SK-N-SH (cell line): ENCODE results near the gene MAP1B.

Source experiments
- CHD2 ChIP-seq: fragments of 150-350 bp; IDR thresholded peaks from 2 replicates; pipeline ENCODE4 v1.6.1; 2018; ENCODE audit warnings: low read length; ENCODE audit not compliant: partially characterized antibody
- CTCF ChIP-seq: fragments of 200-600 bp; sonication (generic); IDR thresholded peaks from 2 replicates; pipeline ENCODE4 v1.6.1; 2017; ENCODE audit warnings: antibody characterized with exemption, mild to moderate bottlenecking, moderate library complexity
- EZH2phosphoT487 ChIP-seq: fragments of 200-600 bp; sonication (generic); IDR thresholded peaks from 2 replicates; pipeline ENCODE4 v1.6.1; 2017; ENCODE audit warnings: low read depth, mixed run types, mild to moderate bottlenecking, antibody characterized with exemption, moderate library complexity, borderline replicate concordance
- MXI1 ChIP-seq: IDR thresholded peaks from 2 replicates; pipeline ENCODE4 v1.6.1; 2012; ENCODE audit warnings: mild to moderate bottlenecking, low read depth, low read length, improper control_type of control experiment
- RFX5 ChIP-seq: IDR thresholded peaks from 2 replicates; pipeline ENCODE4 v1.6.1; 2012; ENCODE audit warnings: mild to moderate bottlenecking, improper control_type of control experiment, low read length
- TAF1 ChIP-seq: IDR thresholded peaks from 2 replicates; pipeline ENCODE4 v1.6.1; 2012; ENCODE audit warnings: low read depth, mild to moderate bottlenecking, low read length, moderate library complexity, borderline replicate concordance
- USF1 ChIP-seq: IDR thresholded peaks from 2 replicates; pipeline ENCODE4 v1.4.0; 2012; ENCODE audit warnings: low read depth, borderline replicate concordance
- ZBTB33 ChIP-seq: IDR thresholded peaks from 2 replicates; pipeline ENCODE4 v1.4.0; 2012; ENCODE audit warnings: low read depth, borderline replicate concordance
- TF ChIP-seq, protein P1 (sequence below): IDR thresholded peaks from 2 replicates; pipeline ENCODE4 v1.6.1; 2012; ENCODE audit warnings: mild to moderate bottlenecking, low read depth, low read length, moderate library complexity

DNA sequence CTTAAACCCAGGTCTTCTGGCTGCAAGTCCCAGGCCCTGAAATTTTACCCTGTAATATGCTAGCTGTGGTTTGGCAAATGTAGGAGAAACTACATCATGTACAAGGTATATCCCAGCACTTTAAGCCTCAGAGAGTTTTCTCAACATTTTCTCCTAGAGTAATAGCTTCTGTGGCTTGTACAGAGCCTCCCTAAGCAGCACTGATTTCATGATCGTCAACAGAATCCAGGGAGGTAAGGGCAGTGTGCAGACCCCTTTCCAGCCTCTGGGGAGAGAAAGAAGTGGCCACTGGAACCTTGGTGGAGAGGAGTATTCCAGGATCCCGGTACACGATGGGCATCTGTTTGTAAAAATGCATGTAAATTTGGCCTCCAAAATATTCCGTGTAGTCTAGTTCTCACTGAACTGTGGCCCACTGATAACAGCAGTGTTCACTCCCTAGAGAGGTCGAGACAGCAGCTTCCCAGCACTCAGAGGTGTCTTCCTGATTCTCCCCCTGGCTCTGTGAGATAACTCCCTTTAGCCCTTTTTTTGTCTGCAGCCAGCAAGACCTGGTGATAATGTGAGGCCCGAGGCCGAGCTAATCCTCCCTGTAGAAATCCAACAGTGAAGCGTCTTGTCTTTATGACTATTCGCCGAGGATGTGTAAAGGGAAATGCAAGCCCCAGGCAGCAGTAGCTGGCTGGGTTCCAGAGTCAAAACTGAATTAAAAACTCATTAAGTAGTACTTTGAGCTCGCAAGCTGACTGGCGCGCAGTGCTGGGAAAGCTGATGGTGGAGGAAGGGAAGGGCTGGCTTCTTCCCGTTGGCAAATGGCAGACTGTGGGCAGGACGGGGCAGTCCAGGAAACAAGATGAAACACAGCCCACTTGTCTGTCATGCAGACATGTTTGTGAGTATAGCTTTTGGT is 59.0 kb downstream of the MAP1B start:
- no peak for TF ChIP-seq CTCF
- 0 out of 2 replicates have a peak, but pooled peaks have one; percentile 42 for TF ChIP-seq TAF1
- peak; percentile 96 for TF ChIP-seq CHD2
- no peak for TF ChIP-seq ZBTB33
- no peak for TF ChIP-seq RFX5
- no peak for TF ChIP-seq USF1
- TF ChIP-seq EZH2phosphoT487: no peak
- TF ChIP-seq, protein P1, sequence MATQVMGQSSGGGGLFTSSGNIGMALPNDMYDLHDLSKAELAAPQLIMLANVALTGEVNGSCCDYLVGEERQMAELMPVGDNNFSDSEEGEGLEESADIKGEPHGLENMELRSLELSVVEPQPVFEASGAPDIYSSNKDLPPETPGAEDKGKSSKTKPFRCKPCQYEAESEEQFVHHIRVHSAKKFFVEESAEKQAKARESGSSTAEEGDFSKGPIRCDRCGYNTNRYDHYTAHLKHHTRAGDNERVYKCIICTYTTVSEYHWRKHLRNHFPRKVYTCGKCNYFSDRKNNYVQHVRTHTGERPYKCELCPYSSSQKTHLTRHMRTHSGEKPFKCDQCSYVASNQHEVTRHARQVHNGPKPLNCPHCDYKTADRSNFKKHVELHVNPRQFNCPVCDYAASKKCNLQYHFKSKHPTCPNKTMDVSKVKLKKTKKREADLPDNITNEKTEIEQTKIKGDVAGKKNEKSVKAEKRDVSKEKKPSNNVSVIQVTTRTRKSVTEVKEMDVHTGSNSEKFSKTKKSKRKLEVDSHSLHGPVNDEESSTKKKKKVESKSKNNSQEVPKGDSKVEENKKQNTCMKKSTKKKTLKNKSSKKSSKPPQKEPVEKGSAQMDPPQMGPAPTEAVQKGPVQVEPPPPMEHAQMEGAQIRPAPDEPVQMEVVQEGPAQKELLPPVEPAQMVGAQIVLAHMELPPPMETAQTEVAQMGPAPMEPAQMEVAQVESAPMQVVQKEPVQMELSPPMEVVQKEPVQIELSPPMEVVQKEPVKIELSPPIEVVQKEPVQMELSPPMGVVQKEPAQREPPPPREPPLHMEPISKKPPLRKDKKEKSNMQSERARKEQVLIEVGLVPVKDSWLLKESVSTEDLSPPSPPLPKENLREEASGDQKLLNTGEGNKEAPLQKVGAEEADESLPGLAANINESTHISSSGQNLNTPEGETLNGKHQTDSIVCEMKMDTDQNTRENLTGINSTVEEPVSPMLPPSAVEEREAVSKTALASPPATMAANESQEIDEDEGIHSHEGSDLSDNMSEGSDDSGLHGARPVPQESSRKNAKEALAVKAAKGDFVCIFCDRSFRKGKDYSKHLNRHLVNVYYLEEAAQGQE: peak; percentile 48; the same call in 1 of the 2 replicates
- TF ChIP-seq MXI1: peak; percentile 77; the same call in 1 of the 2 replicates
